ENCODE results near the gene TMEM8B.
A peak's percentile ranks its signal among the peaks of the same experiment; 100 is the strongest.

Gene TMEM8B

GRCh38 chr9:35831040-35831439 is 2.0 kb downstream of the TMEM8B start:
- Histone ChIP-seq H3K27me3 (replicated peaks; ENCODE audit: insufficient read depth, low read length) (no peaks in the 10 kb centered on the region), H2AFZ (ENCODE audit: low read length) (no peak overlapping the region), H3K4me3 (ENCODE audit: low read length) (no peak overlapping the region), H3K9me3 (replicated peaks; ENCODE audit: insufficient read depth, low read length) (no peaks in the 10 kb centered on the region), H3K4me2 (ENCODE audit: low read depth, low read length) (no peak overlapping the region), H3K4me1 (ENCODE audit: low read length) (peaks cover 37% of the 10 kb centered on the region), H3F3A (ENCODE audit: insufficient read depth, low read length) (peaks cover 10% of the 10 kb centered on the region), H4K20me1 (ENCODE audit: insufficient read depth, low read length) (no peaks in the 10 kb centered on the region), H3K9ac (ENCODE audit: low read length) (no peak overlapping the region), H3K27ac (ENCODE audit: low read length) (no peak overlapping the region), H3K9me2 (replicated peaks; ENCODE audit: insufficient read depth, low read length) (no peaks in the 10 kb centered on the region), H3K36me3 (replicated peaks; ENCODE audit: insufficient read depth, low read length) (no peaks in the 10 kb centered on the region), H3K79me2 (ENCODE audit: low read length) (0 out of 2 replicates have a peak, but pooled peaks cover 3% of the 10 kb centered on the region)
- TF ChIP-seq CTCF (IDR thresholded peaks at IDR 0.05; ENCODE audit: low read length) = no peak
- TF ChIP-seq EZH2phosphoT487 (IDR thresholded peaks at IDR 0.05; ENCODE audit: low read length) = no peak
- TF ChIP-seq EZH2 (optimal IDR thresholded peaks at IDR 0.05; ENCODE audit: low read depth, low read length) = no peak
- no peak for DNase-seq

- no peaks in the 10 kb centered on the region for H3K27me3 ChIP-seq (replicated peaks; ENCODE audit: insufficient read depth, low read length)
- no peaks in the 10 kb centered on the region for H3K9me3 ChIP-seq (replicated peaks; ENCODE audit: insufficient read depth, low read length)
- no peak overlapping the region for H2AFZ ChIP-seq (ENCODE audit: low read length)
- 0 out of 2 replicates have a peak, but pooled peaks cover 3% of the 10 kb centered on the region for H3K79me2 ChIP-seq (ENCODE audit: low read length)
- H3K27ac ChIP-seq (ENCODE audit: low read length) = no peak overlapping the region
- no peak overlapping the region for H3K4me2 ChIP-seq (ENCODE audit: low read depth, low read length)
- H3K9ac ChIP-seq (ENCODE audit: low read length) = no peak overlapping the region
- no peaks in the 10 kb centered on the region for H4K20me1 ChIP-seq (ENCODE audit: insufficient read depth, low read length)
- H3K36me3 ChIP-seq (replicated peaks; ENCODE audit: insufficient read depth, low read length) = no peaks in the 10 kb centered on the region
- H3K4me3 ChIP-seq (ENCODE audit: low read length) = no peak overlapping the region
- no peak for DNase-seq
- peaks cover 10% of the 10 kb centered on the region for H3F3A ChIP-seq (ENCODE audit: insufficient read depth, low read length)
- TF ChIP-seq CTCF (IDR thresholded peaks at IDR 0.05; ENCODE audit: low read length) (no peak), EZH2phosphoT487 (IDR thresholded peaks at IDR 0.05; ENCODE audit: low read length) (no peak), EZH2 (optimal IDR thresholded peaks at IDR 0.05; ENCODE audit: low read depth, low read length) (no peak)
- H3K9me2 ChIP-seq (replicated peaks; ENCODE audit: insufficient read depth, low read length) = no peaks in the 10 kb centered on the region
- peaks cover 37% of the 10 kb centered on the region for H3K4me1 ChIP-seq (ENCODE audit: low read length)
These were observed 3.8 kb downstream of the TMEM8B start for GRCh38 chr9:35832814-35833213.

- DNase-seq = peak; percentile 20
- Histone ChIP-seq H3K4me2 (ENCODE audit: low read depth, low read length) (peak overlapping the region; percentile 34), H3K36me3 (replicated peaks; ENCODE audit: insufficient read depth, low read length) (no peaks in the 10 kb centered on the region), H3F3A (ENCODE audit: insufficient read depth, low read length) (peaks cover 10% of the 10 kb centered on the region), H3K4me3 (ENCODE audit: low read length) (no peak overlapping the region), H4K20me1 (ENCODE audit: insufficient read depth, low read length) (no peaks in the 10 kb centered on the region), H3K9me3 (replicated peaks; ENCODE audit: insufficient read depth, low read length) (no peaks in the 10 kb centered on the region), H3K9ac (ENCODE audit: low read length) (peak overlapping the region; percentile 14; the same call in 1 of the 2 replicates), H3K4me1 (ENCODE audit: low read length) (peaks cover 37% of the 10 kb centered on the region), H3K27ac (ENCODE audit: low read length) (peak overlapping the region; percentile 58; the same call in 1 of the 2 replicates), H3K79me2 (ENCODE audit: low read length) (0 out of 2 replicates have a peak, but pooled peaks cover 3% of the 10 kb centered on the region), H2AFZ (ENCODE audit: low read length) (peak overlapping the region; percentile 55), H3K9me2 (replicated peaks; ENCODE audit: insufficient read depth, low read length) (no peaks in the 10 kb centered on the region), H3K27me3 (replicated peaks; ENCODE audit: insufficient read depth, low read length) (no peaks in the 10 kb centered on the region)
- TF ChIP-seq EZH2 (optimal IDR thresholded peaks at IDR 0.05; ENCODE audit: low read depth, low read length) = no peak
- TF ChIP-seq CTCF (IDR thresholded peaks at IDR 0.05; ENCODE audit: low read length) = no peak
- no peak for TF ChIP-seq EZH2phosphoT487 (IDR thresholded peaks at IDR 0.05; ENCODE audit: low read length)
These were observed 5.5 kb downstream of the TMEM8B start for GRCh38 chr9:35834260-35835215.
